GM12872 (cell line): Measurements from ENCODE around the gene CCDC107.

ENCODE experiments used
- CTCF ChIP-seq: IDR thresholded peaks from 3 replicates; pipeline ENCODE4 v1.5.1; 2011; ENCODE audit warnings: low read depth, mild to moderate bottlenecking, low read length, moderate library complexity; ENCODE audit not compliant: insufficient read depth

CCDC107 gene

GRCh38 chr9:35691757-35692301, 33.7 kb downstream of the CCDC107 start:
- no peak for TF ChIP-seq CTCF

DNA sequence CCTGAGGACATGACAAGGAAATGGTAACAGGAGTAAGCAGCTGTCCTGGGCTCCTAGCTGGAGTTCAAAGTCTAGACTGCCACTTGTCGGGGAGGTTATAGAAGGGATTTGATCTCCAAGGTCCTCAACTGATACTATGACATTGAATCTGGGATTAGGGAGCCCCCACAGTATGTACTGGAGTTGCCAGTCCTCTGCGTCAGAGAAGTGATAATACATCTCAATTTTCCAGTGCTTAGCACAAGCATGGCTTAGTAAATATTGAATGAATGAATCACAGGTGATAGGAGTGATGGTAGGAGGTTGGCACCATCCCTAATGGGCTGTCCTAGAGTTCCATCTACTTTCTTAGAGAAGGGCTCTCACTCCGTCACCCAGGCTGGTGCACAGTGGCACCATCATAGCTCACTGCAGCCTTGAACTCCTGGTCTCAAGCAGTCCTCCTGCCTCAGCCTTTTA, 37.9 kb downstream of the CCDC107 start:
- no peak for TF ChIP-seq CTCF

GRCh38 chr9:35696520-35697215, 38.6 kb downstream of the CCDC107 start:
- peak; percentile 99 for TF ChIP-seq CTCF

GRCh38 chr9:35697486-35697885, 39.4 kb downstream of the CCDC107 start:
- TF ChIP-seq CTCF = no peak

DNA sequence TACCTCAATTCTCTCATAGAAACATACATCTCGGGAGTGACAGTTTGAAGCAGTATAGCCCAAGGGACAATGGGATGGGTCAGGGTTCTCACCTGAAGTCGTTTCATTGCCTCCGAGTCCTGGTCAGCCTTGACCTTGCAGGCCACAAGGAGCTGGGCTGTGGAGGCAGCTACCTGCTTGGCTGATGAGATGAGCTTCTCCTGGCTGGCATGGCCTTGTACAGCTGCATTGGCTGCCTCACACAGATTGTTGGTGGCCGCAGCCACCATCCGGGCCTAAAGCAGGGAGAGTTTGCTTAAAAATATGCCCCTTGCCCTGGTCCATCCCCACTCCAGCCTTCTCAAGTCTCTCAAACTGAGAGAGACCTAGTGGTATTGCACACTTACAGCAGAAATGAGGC, 40.1 kb downstream of the CCDC107 start:
- TF ChIP-seq CTCF = no peak

DNA sequence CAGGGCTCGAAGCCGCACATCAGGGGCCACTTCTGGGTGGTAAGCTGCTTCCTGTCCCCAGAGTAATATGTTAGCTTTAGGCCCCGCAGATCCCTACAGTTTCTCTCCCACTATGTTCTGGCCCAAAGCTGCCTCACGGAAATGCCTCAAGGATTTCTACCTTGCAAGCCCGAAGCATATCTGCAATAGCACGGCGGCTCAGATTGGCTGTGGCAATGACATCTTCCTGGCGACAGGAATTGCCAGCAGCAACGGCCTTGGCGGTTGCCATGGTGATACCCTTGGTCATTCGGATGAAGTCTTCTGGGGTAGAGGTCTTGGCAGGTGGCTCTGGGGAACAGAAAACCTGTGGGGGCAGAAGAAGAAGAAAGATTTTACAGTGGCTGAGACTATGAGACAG, 41.9 kb downstream of the CCDC107 start:
- no peak for TF ChIP-seq CTCF

GRCh38 chr9:35700942-35701341, 42.9 kb downstream of the CCDC107 start:
- TF ChIP-seq CTCF = no peak
